ENCODE results near the gene INS.

GRCh38 chr11:2148595-2148994 lies 12.4 kb downstream of the INS start:
- TF ChIP-seq POLR2A (IDR thresholded peaks at IDR 0.05): no peak
- no peak for TF ChIP-seq CTCF (IDR thresholded peaks at IDR 0.05)
